Measurements from ENCODE around the gene ANKRD33B. TPM values are rescaled to one million over a fixed set of nuclear protein-coding genes. Genes with fewer than 3 reads are reported as not detected.

Gene ANKRD33B
- polyA plus RNA-seq, 3 donors = 0.05 TPM; not detected in 2

DNA sequence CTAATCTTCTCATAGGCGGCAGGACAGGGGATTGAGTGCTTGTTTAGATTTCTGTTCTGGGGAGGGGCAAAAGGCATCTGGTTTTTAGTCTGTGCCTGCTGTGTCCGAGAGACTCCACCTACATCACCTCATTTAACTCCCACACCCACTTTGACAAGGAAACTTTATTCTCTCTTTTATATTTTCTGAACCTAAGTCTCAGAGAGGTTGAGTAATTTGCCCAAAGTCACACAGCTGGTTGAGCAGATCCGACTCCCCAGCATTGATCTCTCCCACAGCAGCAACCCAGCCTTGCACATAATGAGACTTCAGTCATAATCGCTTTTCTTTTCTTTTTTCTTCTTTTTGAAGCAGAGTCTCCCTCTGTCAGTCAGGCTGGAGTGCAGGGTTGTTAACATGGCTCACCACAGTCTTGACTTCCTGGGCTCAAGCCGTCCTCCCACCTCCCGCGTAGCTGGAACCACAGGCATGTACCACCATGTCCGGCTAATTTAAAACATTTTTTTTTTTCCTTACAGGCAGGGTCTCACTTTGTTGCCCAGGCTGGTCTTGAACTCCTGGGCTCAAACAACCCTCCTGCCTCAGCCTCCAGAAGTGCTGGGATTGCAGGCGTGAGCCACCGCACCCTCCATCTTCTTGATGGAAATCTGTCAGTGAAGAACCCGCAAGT lies 36.5 kb upstream of the ANKRD33B start:
- peaks cover under 1 to 12% of the 10 kb centered on the region in 2 donors for H3K9me3 ChIP-seq (replicated peaks in 1 of 2; ENCODE audit: control insufficient read depth in 1 of 2, insufficient read depth in 1 of 2, low read length in 2 of 2)
- Mint-ChIP-seq H3K27ac (no peak overlapping the region), H3K9me3 (peaks cover 4 to 13% (median 6%) of the 10 kb centered on the region in 7 donors), H3K4me3 (no peak overlapping the region), H3K4me1 (peaks cover 13% of the 10 kb centered on the region), H3K27me3 (ENCODE audit: low read depth in 3 of 3) (peaks cover 0 to 7% (median 4%) of the 10 kb centered on the region in 3 donors), H3K36me3 (peaks cover 0 to 3% of the 10 kb centered on the region in 2 donors)
- intact Hi-C loops (cut with micrococcal nuclease) = no loop called here
- H3K27me3 ChIP-seq (ENCODE audit: control insufficient read depth in 2 of 2, insufficient read depth in 2 of 2, low read length in 2 of 2) = no peaks in the 10 kb centered on the region
- DNase-seq = no peak
- no peaks in the 10 kb centered on the region for H4K20me1 ChIP-seq (ENCODE audit: insufficient read depth, low read length)
- H3K79me2 ChIP-seq (ENCODE audit: insufficient read depth, low read length) = no peaks in the 10 kb centered on the region
- 85% methylated on average over 5 of the region's 11 CpGs for WGBS (ENCODE audit: insufficient coverage)
- H3K4me2 ChIP-seq (replicated peaks; ENCODE audit: extremely low read depth, low read length, poor library complexity, severe bottlenecking) = no peak overlapping the region
- peaks cover 14 to 15% of the 10 kb centered on the region in 2 donors for H3K4me1 ChIP-seq (ENCODE audit: control insufficient read depth in 1 of 2, insufficient read depth in 2 of 2, low read length in 2 of 2)
- H3K36me3 ChIP-seq (replicated peaks in 1 of 2; ENCODE audit: control insufficient read depth in 1 of 2, insufficient read depth in 2 of 2, low read length in 2 of 2) = no peaks in the 10 kb centered on the region
- H3K4me3 ChIP-seq (replicated peaks in 1 of 3; ENCODE audit: low read depth in 2 of 3, low read length in 3 of 3) = no peak overlapping the region
- H3K27ac ChIP-seq (ENCODE audit: low read depth in 1 of 2, low read length in 2 of 2) = no peak overlapping the region
- H2AFZ ChIP-seq (ENCODE audit: insufficient read depth, low read depth, low read length, poor library complexity, severe bottlenecking) = no peak overlapping the region
- no peak overlapping the region for H3K9ac ChIP-seq (ENCODE audit: insufficient read depth, low read length, poor library complexity, severe bottlenecking)
- TF ChIP-seq, protein P1, sequence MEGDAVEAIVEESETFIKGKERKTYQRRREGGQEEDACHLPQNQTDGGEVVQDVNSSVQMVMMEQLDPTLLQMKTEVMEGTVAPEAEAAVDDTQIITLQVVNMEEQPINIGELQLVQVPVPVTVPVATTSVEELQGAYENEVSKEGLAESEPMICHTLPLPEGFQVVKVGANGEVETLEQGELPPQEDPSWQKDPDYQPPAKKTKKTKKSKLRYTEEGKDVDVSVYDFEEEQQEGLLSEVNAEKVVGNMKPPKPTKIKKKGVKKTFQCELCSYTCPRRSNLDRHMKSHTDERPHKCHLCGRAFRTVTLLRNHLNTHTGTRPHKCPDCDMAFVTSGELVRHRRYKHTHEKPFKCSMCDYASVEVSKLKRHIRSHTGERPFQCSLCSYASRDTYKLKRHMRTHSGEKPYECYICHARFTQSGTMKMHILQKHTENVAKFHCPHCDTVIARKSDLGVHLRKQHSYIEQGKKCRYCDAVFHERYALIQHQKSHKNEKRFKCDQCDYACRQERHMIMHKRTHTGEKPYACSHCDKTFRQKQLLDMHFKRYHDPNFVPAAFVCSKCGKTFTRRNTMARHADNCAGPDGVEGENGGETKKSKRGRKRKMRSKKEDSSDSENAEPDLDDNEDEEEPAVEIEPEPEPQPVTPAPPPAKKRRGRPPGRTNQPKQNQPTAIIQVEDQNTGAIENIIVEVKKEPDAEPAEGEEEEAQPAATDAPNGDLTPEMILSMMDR (IDR thresholded peaks at IDR 0.05) = no peak

DNA sequence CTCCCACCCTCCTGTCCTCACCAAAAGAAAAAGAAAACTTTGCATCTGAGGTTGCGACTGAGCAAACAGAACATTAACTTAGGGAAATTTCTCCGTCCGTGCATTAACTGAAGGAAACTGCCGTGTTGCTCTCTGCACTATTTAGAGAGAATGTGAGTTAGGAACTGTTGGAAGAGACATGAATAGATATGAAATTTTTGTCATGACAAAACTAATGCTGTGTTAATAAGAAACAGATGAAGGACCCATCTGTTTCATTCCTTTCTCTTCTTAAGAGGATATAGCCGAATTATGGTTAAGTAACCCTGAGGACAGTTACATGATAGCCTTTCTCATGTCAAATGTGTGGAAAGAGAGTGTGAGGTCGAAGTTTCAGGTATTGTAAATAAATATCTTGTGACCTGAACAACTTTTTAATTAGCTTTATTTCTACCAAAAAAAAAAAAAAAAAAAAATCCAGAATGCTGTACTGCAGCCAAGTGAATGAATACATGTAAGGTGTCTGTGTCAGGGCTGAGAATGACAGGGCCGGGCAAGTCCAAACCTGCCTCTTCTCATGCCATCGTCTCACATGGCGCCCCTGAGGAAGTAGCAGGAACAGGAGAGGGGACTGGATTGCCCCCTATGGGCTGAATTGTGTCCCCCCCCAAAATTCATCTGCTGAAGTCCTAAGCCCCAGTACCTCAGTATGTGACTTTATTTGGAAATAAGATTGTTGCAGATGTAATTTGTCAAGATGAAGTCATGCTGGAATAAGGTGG lies 35.6 kb upstream of the ANKRD33B start:
- H3K4me2 ChIP-seq (replicated peaks; ENCODE audit: extremely low read depth, low read length, poor library complexity, severe bottlenecking) = no peak overlapping the region
- intact Hi-C loops (cut with micrococcal nuclease) = no loop called here
- H3K4me1 ChIP-seq (ENCODE audit: control insufficient read depth in 1 of 2, insufficient read depth in 2 of 2, low read length in 2 of 2) = peaks cover 16 to 17% of the 10 kb centered on the region in 2 donors
- H3K36me3 ChIP-seq (replicated peaks in 1 of 2; ENCODE audit: control insufficient read depth in 1 of 2, insufficient read depth in 2 of 2, low read length in 2 of 2) = no peaks in the 10 kb centered on the region
- H3K27me3 Mint-ChIP-seq (ENCODE audit: low read depth in 3 of 3) = peaks cover 2 to 9% (median 5%) of the 10 kb centered on the region in 3 donors
- H3K9me3 ChIP-seq (replicated peaks in 1 of 2; ENCODE audit: control insufficient read depth in 1 of 2, insufficient read depth in 1 of 2, low read length in 2 of 2) = peaks cover 0 to 4% of the 10 kb centered on the region in 2 donors
- H3K4me1 Mint-ChIP-seq = peaks cover 13% of the 10 kb centered on the region
- no peak overlapping the region for H3K4me3 ChIP-seq (replicated peaks in 1 of 3; ENCODE audit: low read depth in 2 of 3, low read length in 3 of 3)
- H3K27me3 ChIP-seq (ENCODE audit: control insufficient read depth in 2 of 2, insufficient read depth in 2 of 2, low read length in 2 of 2) = no peaks in the 10 kb centered on the region
- no peak overlapping the region for H3K27ac ChIP-seq (ENCODE audit: low read depth in 1 of 2, low read length in 2 of 2)
- no peak for DNase-seq
- H2AFZ ChIP-seq (ENCODE audit: insufficient read depth, low read depth, low read length, poor library complexity, severe bottlenecking) = no peak overlapping the region
- TF ChIP-seq, protein P1 (IDR thresholded peaks at IDR 0.05) = no peak
- no peak overlapping the region for H3K9ac ChIP-seq (ENCODE audit: insufficient read depth, low read length, poor library complexity, severe bottlenecking)
- 77% methylated on average over 7 of the region's 9 CpGs for WGBS (ENCODE audit: insufficient coverage)
- no peak overlapping the region for H3K4me3 Mint-ChIP-seq
- H3K36me3 Mint-ChIP-seq = no peaks in the 10 kb centered on the region
- no peaks in the 10 kb centered on the region for H3K79me2 ChIP-seq (ENCODE audit: insufficient read depth, low read length)
- no peak overlapping the region for H3K27ac Mint-ChIP-seq
- H4K20me1 ChIP-seq (ENCODE audit: insufficient read depth, low read length) = no peaks in the 10 kb centered on the region
- peaks cover under 1 to 7% (median 2%) of the 10 kb centered on the region in 7 donors for H3K9me3 Mint-ChIP-seq

Data from CD14-positive monocyte (primary cell).